Parathyroid adenoma (tissue), 2 donors: ENCODE results near the gene PRRC1.

Experiments used
- H2AFZ ChIP-seq: fragments of 300-600 bp; sonication (generic); one replicate; pipeline ENCODE4 v1.7.0; 2017; ENCODE audit warnings: antibody characterized with exemption, mild to moderate bottlenecking
- H3K27ac ChIP-seq: fragments of 300-600 bp; sonication (generic); one replicate; pipeline ENCODE4 v1.7.0; 2017
- H3K27me3 ChIP-seq: fragments of 300-600 bp; sonication (generic); one replicate; pipeline ENCODE4 v1.7.0; 2017; ENCODE audit warnings: low read length; ENCODE audit not compliant: control insufficient read depth, insufficient read depth
- H3K36me3 ChIP-seq: fragments of 300-600 bp; sonication (generic); one replicate; pipeline ENCODE4 v1.7.0; 2017; ENCODE audit warnings: low read length; ENCODE audit not compliant: control insufficient read depth, insufficient read depth
- H3K4me1 ChIP-seq: fragments of 300-600 bp; sonication (generic); one replicate; pipeline ENCODE4 v1.7.0; 2017; ENCODE audit warnings: control low read depth
- H3K4me2 ChIP-seq: fragments of 300-600 bp; sonication (generic); one replicate; pipeline ENCODE4 v1.7.0; 2017; ENCODE audit warnings: low read length
- H3K4me3 ChIP-seq: fragments of 300-600 bp; sonication (generic); one replicate; pipeline ENCODE4 v1.7.0; 2017; ENCODE audit warnings: low read depth, low read length
- H3K79me2 ChIP-seq: fragments of 300-600 bp; sonication (generic); one replicate; pipeline ENCODE4 v1.7.0; 2017; ENCODE audit warnings: control low read depth
- H3K9ac ChIP-seq: fragments of 300-600 bp; sonication (generic); one replicate; pipeline ENCODE4 v1.7.0; 2017; ENCODE audit warnings: mild to moderate bottlenecking
- H3K9me3 ChIP-seq: fragments of 300-600 bp; sonication (generic); one replicate; pipeline ENCODE4 v1.7.0; 2017; ENCODE audit warnings: low read length; ENCODE audit not compliant: control insufficient read depth
- CTCF ChIP-seq: fragments of 300-600 bp; sonication (generic); IDR thresholded peaks from one replicate; pipeline ENCODE4 v1.7.0; 2017; ENCODE audit warnings: antibody characterized with exemption, mild to moderate bottlenecking
- donor health status: primary hyperparathyroidism.

The PRRC1 gene

DNA sequence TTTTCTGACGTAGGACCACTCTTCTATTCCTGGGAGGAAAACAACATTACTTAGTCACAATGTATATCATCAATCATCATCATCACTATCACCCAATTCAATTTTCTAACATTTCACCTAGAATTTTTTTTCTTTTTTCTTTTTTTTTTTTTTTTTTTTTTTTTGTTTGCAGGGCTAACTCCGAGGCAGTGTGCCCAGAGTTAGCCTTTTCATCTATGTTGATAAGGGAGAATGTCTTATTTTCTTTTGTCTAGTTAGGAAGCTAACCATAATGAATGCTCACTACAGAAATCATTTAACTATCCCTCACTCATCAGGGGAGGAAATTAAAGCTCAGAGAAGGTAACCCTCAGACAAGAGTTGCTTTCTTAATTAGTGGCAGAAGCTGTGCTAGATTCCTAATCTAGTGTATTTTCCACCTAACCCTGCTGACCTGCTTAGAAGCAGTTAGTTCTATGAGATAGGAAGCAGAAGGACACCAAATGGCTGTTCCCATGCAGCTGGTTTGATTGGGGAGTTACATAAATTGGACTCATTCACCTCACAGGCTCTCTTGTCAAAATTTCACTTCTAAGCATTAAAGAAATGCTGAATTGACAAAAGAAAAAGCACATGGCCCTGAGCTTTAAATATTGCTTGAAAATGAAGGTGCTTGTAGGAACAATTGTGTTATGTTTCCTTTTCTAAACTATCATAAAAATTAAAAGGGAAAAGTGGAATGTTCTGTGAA lies 8.6 kb upstream of the PRRC1 start:
- no peaks in the 10 kb centered on the region for H3K9me3 ChIP-seq
- H3K4me2 ChIP-seq: no peak overlapping the region
- no peaks in the 10 kb centered on the region for H3K36me3 ChIP-seq
- no peaks in the 10 kb centered on the region for H3K27me3 ChIP-seq
- no peak overlapping the region for H3K4me3 ChIP-seq
- no peak overlapping the region for H3K27ac ChIP-seq
- TF ChIP-seq CTCF: no peak
- peaks cover 5% of the 10 kb centered on the region for H3K4me1 ChIP-seq
- H3K9ac ChIP-seq: no peak overlapping the region
- peak overlapping the region; percentile 62 for H2AFZ ChIP-seq
- H3K79me2 ChIP-seq: no peaks in the 10 kb centered on the region

DNA sequence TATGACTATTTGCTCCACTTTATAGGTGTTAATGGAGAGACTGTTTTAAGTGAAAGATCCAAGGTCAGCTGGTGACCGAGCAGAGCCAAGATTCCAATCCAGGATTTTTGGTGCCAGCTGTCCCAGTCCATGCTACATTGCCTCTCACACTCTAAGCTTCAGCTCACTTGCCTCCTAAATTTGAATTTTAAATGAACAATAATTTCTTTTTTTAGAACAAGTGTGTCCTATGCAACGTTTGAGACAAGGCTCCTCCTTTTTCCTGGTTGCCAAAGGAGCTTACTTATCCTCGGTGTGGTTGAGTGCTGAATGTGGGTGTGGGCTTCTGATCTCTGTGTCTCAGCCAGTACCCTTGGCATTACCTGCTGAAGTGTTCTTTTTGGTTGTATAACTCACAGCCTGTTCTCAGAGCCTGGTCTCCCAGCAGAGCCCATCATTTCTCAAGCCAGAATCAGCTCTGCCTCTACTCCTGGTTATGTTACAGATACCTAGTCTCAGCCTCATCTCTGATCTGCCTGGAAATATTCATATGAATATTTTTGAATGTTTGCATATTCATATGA lies 4.0 kb upstream of the PRRC1 start:
- no peak for TF ChIP-seq CTCF
- H3K36me3 ChIP-seq: no peaks in the 10 kb centered on the region
- no peak overlapping the region for H3K4me2 ChIP-seq
- H3K27ac ChIP-seq: no peak overlapping the region
- no peak overlapping the region for H3K4me3 ChIP-seq
- H3K4me1 ChIP-seq: peaks cover 9% of the 10 kb centered on the region
- H3K79me2 ChIP-seq: no peaks in the 10 kb centered on the region
- H3K9ac ChIP-seq: no peak overlapping the region
- H3K27me3 ChIP-seq: no peaks in the 10 kb centered on the region
- H3K9me3 ChIP-seq: no peaks in the 10 kb centered on the region
- H2AFZ ChIP-seq: no peak overlapping the region

GRCh38 chr5:127514816-127515215 lies 2.6 kb upstream of the PRRC1 start:
- Histone ChIP-seq H3K4me3 (no peak overlapping the region), H3K79me2 (peaks cover 11% of the 10 kb centered on the region), H3K9me3 (no peaks in the 10 kb centered on the region), H3K9ac (no peak overlapping the region), H3K36me3 (no peaks in the 10 kb centered on the region), H3K27ac (no peak overlapping the region), H3K4me1 (peaks cover 13% of the 10 kb centered on the region), H3K4me2 (no peak overlapping the region), H2AFZ (no peak overlapping the region), H3K27me3 (no peaks in the 10 kb centered on the region)
- no peak for TF ChIP-seq CTCF

- Histone ChIP-seq H3K4me3 (no peak overlapping the region), H2AFZ (peak overlapping the region; percentile 1), H3K4me1 (peaks cover 16% of the 10 kb centered on the region), H3K9ac (no peak overlapping the region), H3K9me3 (no peaks in the 10 kb centered on the region), H3K27me3 (no peaks in the 10 kb centered on the region), H3K4me2 (no peak overlapping the region), H3K79me2 (peaks cover 21% of the 10 kb centered on the region), H3K36me3 (no peaks in the 10 kb centered on the region), H3K27ac (no peak overlapping the region)
- TF ChIP-seq CTCF: no peak
Measured at GRCh38 chr5:127515693-127516440, 1.6 kb upstream of the PRRC1 start.
